GM13976 (cell line): ENCODE measurements around the gene DDAH2.

Source experiments
- DNase-seq: peaks from one replicate; pipeline ENCODE4 v3.0.0; 2012; ENCODE audit warnings: low spot score
- CTCF ChIP-seq: IDR thresholded peaks from 2 replicates; pipeline ENCODE4 v1.5.1; 2012; ENCODE audit warnings: borderline replicate concordance, mild to moderate bottlenecking; ENCODE audit not compliant: insufficient read depth; ENCODE audit errors: extremely low read depth, missing control alignments, control extremely low read depth
- in situ Hi-C: fragments of 300-500 bp; cut with MboI; formaldehyde crosslinking; loops from one replicate; pipeline ENCODE4 v1.12.0; 2022; ENCODE audit warnings: low sequenced_read_pairs, mixed read lengths, inconsistent platforms; ENCODE audit not compliant: unreplicated experiment

Gene DDAH2

DNA sequence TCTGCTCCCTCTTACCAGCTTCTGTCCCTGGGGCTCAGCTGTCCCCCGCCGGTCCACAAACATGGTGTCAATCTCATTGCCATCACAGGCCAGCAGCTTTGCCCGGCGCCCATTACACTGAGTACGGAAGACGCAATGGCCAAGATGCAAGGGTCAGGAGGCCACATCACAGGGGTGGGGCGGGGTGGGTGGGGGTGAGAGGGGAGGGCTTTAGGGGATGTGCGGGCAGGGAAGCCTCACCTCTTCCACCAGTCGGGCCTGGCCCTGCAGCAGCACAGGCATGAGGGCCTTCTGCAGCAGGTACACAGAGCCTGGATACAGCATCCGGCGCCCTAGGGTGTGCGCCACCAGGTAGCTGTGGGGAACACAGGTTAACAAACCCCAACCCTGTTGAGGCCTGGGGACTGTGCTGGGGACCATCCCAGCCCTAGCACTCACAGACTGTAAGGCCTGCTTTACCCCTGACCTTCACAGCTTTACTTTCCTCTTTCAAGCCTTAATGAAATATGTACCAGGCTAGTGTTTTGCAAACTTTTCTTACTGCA lies 37.5 kb downstream of the DDAH2 start:
- TF ChIP-seq CTCF: no peak
- no peak for DNase-seq
- in situ Hi-C loops: no loop called here

DNA sequence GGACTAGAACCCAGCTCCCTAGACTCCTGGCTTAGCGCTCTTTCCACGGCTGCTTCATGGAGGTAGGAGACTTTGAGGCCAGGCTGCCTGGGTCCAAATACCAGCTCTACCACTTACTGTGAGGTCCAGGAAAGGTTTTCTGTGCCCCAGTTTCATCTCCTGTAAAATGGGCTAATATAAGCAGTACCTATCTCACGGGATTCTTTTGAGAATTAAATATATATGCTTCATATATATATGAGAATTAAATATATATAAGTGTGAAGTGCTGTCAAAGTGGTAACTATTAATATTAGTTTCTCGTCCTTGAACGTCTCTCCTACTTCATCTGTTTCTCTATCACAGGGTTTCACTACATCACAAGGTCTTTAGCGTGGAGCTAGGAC lies 38.0 kb downstream of the DDAH2 start:
- in situ Hi-C loops: no loop called here
- no peak for TF ChIP-seq CTCF
- no peak for DNase-seq

DNA sequence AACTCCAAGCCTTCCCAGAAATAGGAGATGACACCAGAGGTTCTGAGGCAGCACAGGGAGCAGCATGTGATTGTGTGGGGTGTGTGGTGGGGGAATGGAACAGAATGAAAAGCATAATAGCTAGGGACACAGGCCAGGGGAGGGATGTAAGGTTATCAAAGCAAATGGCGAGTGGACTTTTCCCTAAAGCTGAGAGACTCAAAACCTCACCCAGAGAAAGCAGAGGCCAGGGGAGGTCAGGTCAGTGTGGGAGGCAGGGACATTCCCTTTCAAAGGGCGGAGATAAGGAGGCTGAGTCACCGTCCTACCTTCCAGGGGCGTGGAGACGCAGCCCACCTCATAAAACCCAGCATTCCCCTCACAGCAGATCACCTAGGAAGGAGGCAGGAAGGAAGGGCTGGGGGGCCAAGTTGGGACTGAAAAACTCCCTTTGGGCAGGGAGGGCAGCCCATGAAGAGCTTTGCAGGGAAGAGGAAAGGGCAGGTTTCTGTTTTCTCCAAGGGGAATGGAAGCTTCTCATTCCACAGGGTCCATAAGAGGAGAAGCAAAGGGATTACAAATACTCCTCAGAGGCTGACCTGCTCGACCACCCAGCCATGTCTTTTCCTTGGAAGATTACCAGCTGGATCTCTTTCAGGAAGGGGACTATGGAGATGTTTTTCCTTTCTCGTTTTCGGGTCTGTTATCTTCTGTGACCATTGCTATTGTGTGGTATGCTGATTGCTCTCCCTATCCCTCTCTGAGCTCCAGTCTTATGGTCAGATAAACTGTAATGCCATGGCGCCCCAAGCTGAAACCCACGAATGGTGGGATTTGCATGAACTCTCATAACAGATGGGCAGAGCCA lies 38.6 kb downstream of the DDAH2 start:
- TF ChIP-seq CTCF: no peak
- DNase-seq: peak; percentile 29
- in situ Hi-C loops: no loop called here

- in situ Hi-C loops: loop anchor here (10.0 kb wide), 1 partner anchor 265 kb away; the partner anchor contains the start of genes NELFE and SKIC2
- TF ChIP-seq CTCF: peak; percentile 29
- DNase-seq: peak; percentile 46
Measured at GRCh38 chr6:31689249-31690110, 39.6 kb downstream of the DDAH2 start.

DNA sequence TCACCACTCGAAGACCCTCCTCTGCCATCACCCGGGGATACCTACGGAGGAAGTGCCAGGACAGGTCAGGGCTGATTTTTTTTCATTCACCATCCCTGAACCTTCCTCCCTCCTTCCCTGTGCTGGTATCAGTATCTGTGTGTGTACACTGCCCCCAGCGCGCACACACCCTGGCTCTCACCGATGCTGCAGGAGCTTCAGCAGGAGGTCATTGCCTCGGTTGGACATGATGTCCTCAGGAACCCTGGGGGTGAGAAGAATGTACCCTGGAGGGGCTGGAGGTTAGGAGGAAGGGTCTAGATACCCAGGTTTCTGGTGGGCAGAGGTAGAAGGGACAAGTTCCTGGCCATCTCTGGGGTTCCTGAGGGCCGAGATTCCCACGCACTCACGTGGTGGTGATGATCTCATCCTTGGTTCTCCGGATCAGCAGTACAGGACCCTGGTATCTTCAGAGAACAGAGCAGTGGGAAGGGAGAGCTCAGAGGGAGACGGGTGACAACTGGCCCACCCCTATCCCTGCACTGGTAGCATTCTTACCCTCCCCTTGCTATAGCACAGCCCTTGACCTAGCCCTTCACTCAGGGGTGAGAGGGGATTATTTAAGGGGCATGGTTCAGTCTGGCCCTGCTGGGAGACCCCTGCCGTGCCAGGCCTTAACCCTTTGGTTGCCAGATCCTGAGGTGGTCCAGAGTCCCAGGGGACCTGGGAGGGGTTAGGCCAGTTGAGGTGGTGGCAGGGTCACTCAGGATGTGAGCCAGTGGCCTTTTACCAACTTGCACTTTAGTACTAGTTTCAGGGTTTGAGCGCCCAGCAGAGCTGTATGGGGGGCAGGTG lies 41.0 kb downstream of the DDAH2 start:
- no peak for TF ChIP-seq CTCF
- no peak for DNase-seq
- in situ Hi-C loops: loop anchor here (10.0 kb wide), 1 partner anchor 267 kb away; the partner anchor contains the start of genes NELFE and SKIC2
